ENCODE data around the gene CTNNA3. TPM values are rescaled to one million over a fixed set of nuclear protein-coding genes. Genes with fewer than 3 reads are reported as not detected.

The CTNNA3 gene
- polyA plus RNA-seq, 1 donor from 2014 or later = 0.14 TPM

DNA sequence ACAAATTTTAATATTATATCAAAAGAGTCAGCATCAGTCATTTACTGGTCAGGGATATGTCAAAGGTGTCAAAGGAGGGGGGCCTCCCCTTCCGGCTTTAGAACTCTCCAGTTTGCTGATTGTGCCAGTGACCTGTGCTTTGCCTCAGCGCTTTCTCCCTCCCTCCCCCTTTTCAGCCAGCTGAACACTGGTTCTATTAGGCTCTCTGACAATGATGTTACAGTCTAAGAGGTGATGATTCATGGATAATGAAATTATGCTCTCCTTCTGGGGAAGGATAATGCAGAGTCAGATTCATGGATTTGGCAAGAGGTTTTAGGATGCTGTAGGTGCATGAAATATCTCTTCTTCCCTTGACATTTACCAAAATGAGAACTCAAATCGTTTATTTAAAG lies 764.0 kb downstream of the CTNNA3 start:
- peak overlapping the region; percentile 4 for H3K9ac ChIP-seq (ENCODE audit: low read length)
- H2AFZ ChIP-seq (ENCODE audit: low read depth, low read length) = no peak overlapping the region
- H3K27ac ChIP-seq (ENCODE audit: low read length) = no peak overlapping the region
- peak overlapping the region; percentile 46 for H3K4me3 ChIP-seq (ENCODE audit: low read length)
- H3F3A ChIP-seq (ENCODE audit: insufficient read depth, low read length, poor library complexity, severe bottlenecking) = no peaks in the 10 kb centered on the region
- no peaks in the 10 kb centered on the region for H3K9me2 ChIP-seq (ENCODE audit: insufficient read depth, low read length)
- no peaks in the 10 kb centered on the region for H3K9me3 ChIP-seq (ENCODE audit: low read length)
- no peaks in the 10 kb centered on the region for H3K79me2 ChIP-seq (replicated peaks; ENCODE audit: insufficient read depth, low read length)
- no peaks in the 10 kb centered on the region for H3K27me3 ChIP-seq (ENCODE audit: insufficient read depth, low read depth, low read length)
- no peaks in the 10 kb centered on the region for H3K36me3 ChIP-seq (ENCODE audit: insufficient read depth, low read length)
- no peaks in the 10 kb centered on the region for H4K20me1 ChIP-seq (ENCODE audit: insufficient read depth)
- no peak for TF ChIP-seq MXI1 (conservative IDR thresholded peaks at IDR 0.05; ENCODE audit: poor library complexity, severe bottlenecking)
- TF ChIP-seq EZH2 (IDR thresholded peaks at IDR 0.05; ENCODE audit: borderline replicate concordance, insufficient read depth, low read length, poor library complexity, severe bottlenecking) = no peak
- no peak for TF ChIP-seq TAF1 (IDR thresholded peaks at IDR 0.05; ENCODE audit: low read depth)
- no peak for TF ChIP-seq SMC3 (conservative IDR thresholded peaks at IDR 0.05; ENCODE audit: poor library complexity)
- no peak for TF ChIP-seq REST (IDR thresholded peaks at IDR 0.05; ENCODE audit: borderline replicate concordance)
- TF ChIP-seq CTCF (IDR thresholded peaks at IDR 0.05; ENCODE audit: poor library complexity, severe bottlenecking) = no peak
- TF ChIP-seq POLR2AphosphoS5 (IDR thresholded peaks at IDR 0.05) = no peak
- TF ChIP-seq EP300 (conservative IDR thresholded peaks at IDR 0.05; ENCODE audit: poor library complexity, severe bottlenecking) = no peak
- peak overlapping the region; percentile 31 for H3K4me2 ChIP-seq (ENCODE audit: low read length)

- TF ChIP-seq TAF1 (IDR thresholded peaks at IDR 0.05; ENCODE audit: low read depth) (no peak), SMC3 (conservative IDR thresholded peaks at IDR 0.05; ENCODE audit: poor library complexity) (peak; percentile 95), RAD21 (conservative IDR thresholded peaks at IDR 0.05) (peak; percentile 97), MXI1 (conservative IDR thresholded peaks at IDR 0.05; ENCODE audit: poor library complexity, severe bottlenecking) (no peak), POLR2AphosphoS5 (IDR thresholded peaks at IDR 0.05) (no peak), EP300 (conservative IDR thresholded peaks at IDR 0.05; ENCODE audit: poor library complexity, severe bottlenecking) (no peak), CTCF (IDR thresholded peaks at IDR 0.05; ENCODE audit: poor library complexity, severe bottlenecking) (peak; percentile 95), REST (IDR thresholded peaks at IDR 0.05; ENCODE audit: borderline replicate concordance) (no peak)
- H3K4me2 ChIP-seq (ENCODE audit: low read length) = peak overlapping the region; percentile 31
- H3K4me3 ChIP-seq (ENCODE audit: low read length) = peak overlapping the region; percentile 65
- H3K9me2 ChIP-seq (ENCODE audit: insufficient read depth, low read length) = no peaks in the 10 kb centered on the region
- H3K79me2 ChIP-seq (replicated peaks; ENCODE audit: insufficient read depth, low read length) = no peaks in the 10 kb centered on the region
- H3K9me3 ChIP-seq (ENCODE audit: low read length) = no peaks in the 10 kb centered on the region
- no peaks in the 10 kb centered on the region for H3K36me3 ChIP-seq (ENCODE audit: insufficient read depth, low read length)
- no peaks in the 10 kb centered on the region for H3K27me3 ChIP-seq (ENCODE audit: insufficient read depth, low read depth, low read length)
- peak overlapping the region; percentile 4 for H3K9ac ChIP-seq (ENCODE audit: low read length)
- H4K20me1 ChIP-seq (ENCODE audit: insufficient read depth) = no peaks in the 10 kb centered on the region
- no peak overlapping the region for H2AFZ ChIP-seq (ENCODE audit: low read depth, low read length)
- H3K27ac ChIP-seq (ENCODE audit: low read length) = no peak overlapping the region
- no peaks in the 10 kb centered on the region for H3F3A ChIP-seq (ENCODE audit: insufficient read depth, low read length, poor library complexity, severe bottlenecking)
Measured at GRCh38 chr10:66931340-66931948, 764.6 kb downstream of the CTNNA3 start.
